Measurements from ENCODE around the gene VSIG10L2.

The VSIG10L2 gene

GRCh38 chr11:125930076-125930450, 15.8 kb upstream of the VSIG10L2 start:
- no peak for DNase-seq

GRCh38 chr11:125931116-125931515, 14.7 kb upstream of the VSIG10L2 start:
- DNase-seq = no peak

GRCh38 chr11:125931668-125932067, 14.2 kb upstream of the VSIG10L2 start:
- no peak for DNase-seq

GRCh38 chr11:125932301-125932700, 13.5 kb upstream of the VSIG10L2 start:
- DNase-seq = no peak

- no peak for DNase-seq
These were observed 12.6 kb upstream of the VSIG10L2 start for GRCh38 chr11:125933030-125933813.

- no peak for DNase-seq
These were observed 11.4 kb upstream of the VSIG10L2 start for GRCh38 chr11:125934473-125934872.

GRCh38 chr11:125935056-125935455, 10.8 kb upstream of the VSIG10L2 start:
- no peak for DNase-seq

GRCh38 chr11:125935618-125936199, 10.1 kb upstream of the VSIG10L2 start:
- no peak for DNase-seq

- DNase-seq = no peak
These were observed 7.4 kb upstream of the VSIG10L2 start for GRCh38 chr11:125938418-125938817.

GRCh38 chr11:125939081-125939521, 6.7 kb upstream of the VSIG10L2 start:
- DNase-seq = no peak

GRCh38 chr11:125940145-125940544, 5.7 kb upstream of the VSIG10L2 start:
- DNase-seq = no peak

- no peak for DNase-seq
These were observed 4.6 kb upstream of the VSIG10L2 start for GRCh38 chr11:125941267-125941618.

GRCh38 chr11:125941619-125942611, 3.9 kb upstream of the VSIG10L2 start:
- DNase-seq = peak; percentile 68

- DNase-seq = no peak
These were observed 2.9 kb upstream of the VSIG10L2 start for GRCh38 chr11:125942771-125943428.

GRCh38 chr11:125943661-125944349, 2.0 kb upstream of the VSIG10L2 start:
- DNase-seq = no peak

GRCh38 chr11:125944350-125945010, 1.4 kb upstream of the VSIG10L2 start:
- no peak for DNase-seq

- DNase-seq = no peak
These were observed 640 bp upstream of the VSIG10L2 start for GRCh38 chr11:125945011-125945796.

GRCh38 chr11:125946712-125947418, 1.0 kb downstream of the VSIG10L2 start:
- DNase-seq = no peak

GRCh38 chr11:125947419-125948277, 1.8 kb downstream of the VSIG10L2 start:
- DNase-seq = no peak
